HepG2 (cell line): ENCODE results near the gene TNFRSF6B. TPM values are rescaled to one million over a fixed set of nuclear protein-coding genes. Genes with fewer than 3 reads are reported as not detected.

ENCODE experiments used
- ATAC-seq: fragments of 200-7000 bp; cut with Tn5 transposase; 3 replicates; pipeline ENCODE4 v1.9.1; 2020; ENCODE audit warnings: mild to moderate bottlenecking, moderate library complexity
- BruUV-seq: library from RNA; stranded (reverse); fragments of 400-500 nt; replicated peaks from 2 replicates; lab custom pipeline; 2021; lab: Mats Ljungman, UMichigan
- CTCF ChIA-PET: fragments of 300-600 bp; formaldehyde crosslinking; extraction: SDS; loops from one replicate; lab custom pipeline; 2021; ENCODE audit warnings: low total read pairs, inconsistent platforms, low intra/inter-chr PET ratio; lab: Yijun Ruan, JAX
- POLR2A ChIA-PET: fragments of 350-600 bp; sonication (Branson Sonifier 250); formaldehyde crosslinking; loops from one replicate; lab custom pipeline; 2020; ENCODE audit warnings: antibody characterized with exemption, inconsistent platforms; lab: Yijun Ruan, JAX
- DNase-seq: peaks from one replicate; pipeline ENCODE4 v3.0.0-alpha.2; 2015; ENCODE audit warnings: low spot score
- FAIRE-seq: peaks from 3 replicates; lab custom pipeline; 2011; peaks lifted over from hg19 to GRCh38; lab: Jason Lieb, UNC
- H2AFZ ChIP-seq: one replicate; pipeline ENCODE4 v1.6.1; 2011; ENCODE audit warnings: low read length, inconsistent platforms
- H3K27ac ChIP-seq: fragments of 300-600 bp; 3 replicates; pipeline ENCODE4 v1.8.0; 2011; ENCODE audit warnings: mixed run types, mild to moderate bottlenecking, mixed read lengths, low read length, inconsistent platforms; ENCODE audit not compliant: insufficient read depth; ENCODE audit errors: extremely low read length
- H3K27me3 ChIP-seq, 2 experiments: fragments of 200-600 bp in 1 of 2; 2 replicates in 1 of 2; 3 replicates in 1 of 2; pipeline versions ENCODE4 v1.6.0 to v1.8.0; 2011; ENCODE audit warnings: low read length in 2 of 2, mild to moderate bottlenecking in 2 of 2, moderate library complexity in 2 of 2, inconsistent platforms in 1 of 2; ENCODE audit not compliant: insufficient read depth in 2 of 2, control insufficient read depth in 1 of 2
- H3K36me3 ChIP-seq, 2 experiments: fragments of 200-600 bp in 1 of 2; replicated peaks in 1 of 2; 2 replicates in 1 of 2; 3 replicates in 1 of 2; pipeline versions ENCODE4 v1.5.1 to v1.8.0; 2011; ENCODE audit warnings: low read length in 2 of 2, inconsistent platforms in 1 of 2; ENCODE audit not compliant: insufficient read depth in 2 of 2, control insufficient read depth in 1 of 2
- H3K4me1 ChIP-seq: 2 replicates; pipeline ENCODE4 v1.5.1; 2012; ENCODE audit warnings: low read length, inconsistent platforms; ENCODE audit not compliant: insufficient read depth
- H3K4me2 ChIP-seq: 2 replicates; pipeline ENCODE4 v1.6.0; 2011; ENCODE audit warnings: low read depth, low read length, inconsistent platforms
- H3K4me3 ChIP-seq, 3 experiments: fragments of 200-600 bp in 1 of 3; sonication (generic), shearing (Covaris generic) in 1 of 3; replicated peaks in 1 of 3; 2 replicates each; pipeline ENCODE4 v1.5.1; 2011 to 2016; ENCODE audit warnings: low read length in 3 of 3, inconsistent platforms in 2 of 3, low read depth in 2 of 3, mild to moderate bottlenecking in 2 of 3, control low read depth in 1 of 3, mixed read lengths in 1 of 3; ENCODE audit not compliant: insufficient read depth in 1 of 3
- H3K79me2 ChIP-seq: one replicate; pipeline ENCODE4 v1.6.1; 2011; ENCODE audit warnings: low read length, inconsistent platforms; ENCODE audit not compliant: insufficient read depth
- H3K9ac ChIP-seq: 2 replicates; pipeline ENCODE4 v1.6.0; 2011; ENCODE audit warnings: mild to moderate bottlenecking, low read depth, low read length, inconsistent platforms; ENCODE audit not compliant: insufficient read depth
- H3K9me3 ChIP-seq: 2 replicates; pipeline ENCODE4 v1.5.1; 2012; ENCODE audit warnings: mild to moderate bottlenecking, low read length
- H4K20me1 ChIP-seq: 2 replicates; pipeline ENCODE4 v1.6.0; 2011; ENCODE audit warnings: inconsistent platforms, mild to moderate bottlenecking, low read length, moderate library complexity; ENCODE audit not compliant: insufficient read depth
- AKNA ChIP-seq: sonication (generic); formaldehyde crosslinking; IDR thresholded peaks from 2 replicates; pipeline ENCODE4 v1.4.0; 2020; ENCODE audit warnings: missing genetic modification reagents, borderline replicate concordance
- GMEB2 ChIP-seq: IDR thresholded peaks from 2 replicates; pipeline ENCODE4 v1.6.1; 2016; ENCODE audit warnings: missing biosample characterization, missing genetic modification reagents, low read depth
- KLF16 ChIP-seq, 2 experiments: sonication (generic) in 1 of 2; formaldehyde crosslinking in 1 of 2; IDR thresholded peaks; 2 replicates each; pipeline versions ENCODE4 v1.6.1 to v1.8.0; 2016 to 2023; ENCODE audit warnings: missing genetic modification reagents in 2 of 2, missing compliant biosample characterization in 1 of 2
- SETDB1 ChIP-seq: sonication (generic); formaldehyde crosslinking; IDR thresholded peaks from 2 replicates; pipeline ENCODE4 v1.5.1; 2020; ENCODE audit warnings: missing genetic modification reagents, mild to moderate bottlenecking, borderline replicate concordance
- TOPORS ChIP-seq: sonication (generic); formaldehyde crosslinking; IDR thresholded peaks from 2 replicates; pipeline ENCODE4 v1.8.0; 2023; ENCODE audit warnings: mild to moderate bottlenecking, missing genetic modification reagents
- USF2 ChIP-seq, 2 experiments: sonication (generic) in 1 of 2; formaldehyde crosslinking in 1 of 2; IDR thresholded peaks; 2 replicates each; pipeline versions ENCODE4 v1.5.1 to v1.6.1; 2011 to 2020; ENCODE audit warnings: borderline replicate concordance in 1 of 2, low read depth in 1 of 2, low read length in 1 of 2, mild to moderate bottlenecking in 1 of 2, missing genetic modification reagents in 1 of 2, moderate library complexity in 1 of 2
- ZNF660 ChIP-seq: sonication (generic); formaldehyde crosslinking; IDR thresholded peaks from 2 replicates; pipeline ENCODE4 v1.5.1; 2020; ENCODE audit warnings: mild to moderate bottlenecking, low read depth, missing genetic modification reagents, borderline replicate concordance
- ZNF879 ChIP-seq: sonication (generic); formaldehyde crosslinking; IDR thresholded peaks from 2 replicates; pipeline ENCODE4 v1.8.1; 2023; ENCODE audit warnings: missing genetic modification reagents
- WGBS: methylation state at CpG from one replicate; pipeline ENCODE4 v1.1.6; 2017; ENCODE audit warnings: low lambda C conversion rate; 5-methylcytosine and 5-hydroxymethylcytosine counted together
- in situ Hi-C: cut with HindIII; loops from 2 replicates; pipeline ENCODE4 v1.10.0; 2017; ENCODE audit warnings: low pct_unique_long_range_greater_than_20kb; ENCODE audit not compliant: extremely low pct_ligation_motif_present
- intact Hi-C: fragments of 100-400 bp; cut with micrococcal nuclease; formaldehyde crosslinking; loops from one replicate; pipeline ENCODE4 v1.10.0; 2022; ENCODE audit not compliant: unreplicated experiment
- polyA plus RNA-seq, 8 experiments: library from polyadenylated mRNA; depleted of rRNA in 3 of 8; stranded (reverse) in 7 of 8; unstranded in 1 of 8; fragments of >200 nt; fragmentation: Illumina TruSeq in 4 of 8; extraction: Trizol in 4 of 8; gene quantifications; 2 replicates each; pipeline versions ENCODE4 v1.2.1 to v1.2.3, GENCODE V29; 2011 to 2016; ENCODE audit warnings: low read depth in 4 of 8, missing spikeins in 1 of 8, mixed read lengths in 1 of 8; ENCODE audit not compliant: insufficient read depth in 1 of 8
- total RNA-seq, 5 experiments: library from RNA; depleted of rRNA; stranded (reverse); fragments of >200 nt; fragmentation: Illumina TruSeq; extraction: Trizol; gene quantifications; 2 replicates each; pipeline ENCODE4 v1.2.3, GENCODE V29; 2016; ENCODE audit warnings: low read depth in 1 of 5
- TF ChIP-seq, protein P1 (sequence below): sonication (generic); formaldehyde crosslinking; conservative IDR thresholded peaks from 2 replicates; pipeline ENCODE4 v1.8.0; 2022; ENCODE audit warnings: low read depth, missing genetic modification reagents

Gene TNFRSF6B
- total and polyA plus RNA-seq, 2 of the 13 experiments (the other 11 are each of a cell fraction or from before 2014, with no cell fraction given), result 0.24 TPM; not detected in 1

DNA sequence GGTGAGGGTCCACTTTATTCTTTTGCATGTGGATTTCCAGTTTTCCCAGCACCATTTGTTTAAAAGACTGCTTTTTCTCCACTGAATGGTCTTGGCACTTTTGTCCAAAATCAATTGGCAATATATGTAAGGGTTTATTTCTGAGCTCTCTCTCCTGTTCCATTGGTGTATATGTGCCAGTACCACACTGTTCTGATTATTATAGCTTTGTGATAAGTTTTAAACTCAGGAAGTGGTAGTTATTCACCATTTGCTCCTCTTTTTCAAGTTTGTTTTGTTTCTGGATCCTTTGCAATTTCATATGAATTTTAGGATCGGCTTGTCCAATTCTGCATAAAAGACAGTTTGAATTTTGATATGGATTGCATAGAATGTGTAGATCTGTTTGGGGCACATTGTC is 15.7 kb downstream of the TNFRSF6B start (continued):
- TF ChIP-seq ZNF879 (CRISPR knock-in tag), result no peak

- WGBS, result 98% methylated on average over 5 of the region's 5 CpGs
- FAIRE-seq (no peak), DNase-seq (no peak), ATAC-seq (no peak)
- no peaks in the 10 kb centered on the region for H3K27me3 ChIP-seq
- CTCF ChIA-PET, result no interaction called here
- no peak overlapping the region for H3K4me2 ChIP-seq
- H4K20me1 ChIP-seq, result no peaks in the 10 kb centered on the region
- in situ Hi-C loops, result no loop called here
- intact Hi-C loops, result no loop called here
- H3K4me3 ChIP-seq, result no peak overlapping the region
- no TSS peak for BruUV-seq
- H2AFZ ChIP-seq, result no peak overlapping the region
- H3K9me3 ChIP-seq, result peaks cover 5% of the 10 kb centered on the region; the same call in 1 of the 2 replicates
- H3K36me3 ChIP-seq, result peaks cover 15 to 67% of the 10 kb centered on the region in 2 experiments; a peak in 4 of 5 replicates
- H3K27ac ChIP-seq, result no peak overlapping the region
- peaks cover 20% of the 10 kb centered on the region for H3K4me1 ChIP-seq
- POLR2A ChIA-PET, result interaction anchor here (0.8 to 1.3 kb wide), 2 partner anchors 23 kb away, joined by 4 read pairs; no protein-coding TSS in a partner anchor
- H3K79me2 ChIP-seq, result peaks cover 86% of the 10 kb centered on the region
- no peak overlapping the region for H3K9ac ChIP-seq
- TF ChIP-seq TOPORS, result no peak
- TF ChIP-seq KLF16 (CRISPR knock-in tag; IDR thresholded peaks at IDR 0.05), result no peak
- TF ChIP-seq SETDB1, result no peak
- TF ChIP-seq, protein P1, sequence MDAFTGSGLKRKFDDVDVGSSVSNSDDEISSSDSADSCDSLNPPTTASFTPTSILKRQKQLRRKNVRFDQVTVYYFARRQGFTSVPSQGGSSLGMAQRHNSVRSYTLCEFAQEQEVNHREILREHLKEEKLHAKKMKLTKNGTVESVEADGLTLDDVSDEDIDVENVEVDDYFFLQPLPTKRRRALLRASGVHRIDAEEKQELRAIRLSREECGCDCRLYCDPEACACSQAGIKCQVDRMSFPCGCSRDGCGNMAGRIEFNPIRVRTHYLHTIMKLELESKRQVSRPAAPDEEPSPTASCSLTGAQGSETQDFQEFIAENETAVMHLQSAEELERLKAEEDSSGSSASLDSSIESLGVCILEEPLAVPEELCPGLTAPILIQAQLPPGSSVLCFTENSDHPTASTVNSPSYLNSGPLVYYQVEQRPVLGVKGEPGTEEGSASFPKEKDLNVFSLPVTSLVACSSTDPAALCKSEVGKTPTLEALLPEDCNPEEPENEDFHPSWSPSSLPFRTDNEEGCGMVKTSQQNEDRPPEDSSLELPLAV (CRISPR knock-in tag), result no peak
- no peak for TF ChIP-seq ZNF660 (CRISPR knock-in tag)
- no peak for TF ChIP-seq AKNA (CRISPR knock-in tag)
- no peak for TF ChIP-seq USF2 (IDR thresholded peaks at IDR 0.05; ENCODE audit: low read depth, low read length)
- no peak for TF ChIP-seq USF2 (CRISPR knock-in tag; IDR thresholded peaks at IDR 0.05; ENCODE audit: borderline replicate concordance)
- no peak for TF ChIP-seq GMEB2 (CRISPR knock-in tag)
Observed at GRCh38 chr20:63714858-63715257, 18.4 kb downstream of the TNFRSF6B start.
